Muscle of leg (tissue), 11 donors: ENCODE measurements around the gene PARM1. TPM values are rescaled to one million over a fixed set of nuclear protein-coding genes. Genes with fewer than 3 reads are reported as not detected.

Source experiments
- DNase-seq: peaks from one replicate; pipeline ENCODE4 v3.0.0; 2013
- H3K27ac ChIP-seq: one replicate; pipeline ENCODE4 v1.5.1; 2013; ENCODE audit warnings: mild to moderate bottlenecking, low read length, control low read depth
- H3K27me3 ChIP-seq: one replicate; pipeline ENCODE4 v1.6.1; 2013; ENCODE audit warnings: low read length; ENCODE audit not compliant: control insufficient read depth, insufficient read depth
- H3K36me3 ChIP-seq: one replicate; pipeline ENCODE4 v1.6.1; 2013; ENCODE audit warnings: low read length; ENCODE audit not compliant: control insufficient read depth, insufficient read depth
- H3K4me1 ChIP-seq: one replicate; pipeline ENCODE4 v1.6.1; 2013; ENCODE audit warnings: low read length; ENCODE audit not compliant: control insufficient read depth, insufficient read depth
- H3K4me3 ChIP-seq: one replicate; pipeline ENCODE4 v1.5.1; 2013; ENCODE audit warnings: low read length, control low read depth
- H3K9me3 ChIP-seq: replicated peaks from 2 replicates; pipeline ENCODE4 v1.6.1; 2013; ENCODE audit warnings: low read depth, low read length; ENCODE audit not compliant: control insufficient read depth
- WGBS: methylation state at CpG from one replicate; pipeline ENCODE4 v1.1.5; 2013; ENCODE audit warnings: missing lambda C conversion rate; ENCODE audit not compliant: insufficient coverage; 5-methylcytosine and 5-hydroxymethylcytosine counted together
- polyA plus RNA-seq, 8 donors: library from polyadenylated mRNA; unstranded; fragments of 120-200 nt; gene quantifications; one replicate each; pipeline versions ENCODE4 v1.2.1 to v1.2.3, GENCODE V29; 2013; ENCODE audit warnings: inconsistent platforms in 1 of 8, low replicate concordance in 1 of 8; ENCODE audit not compliant: insufficient read length in 8 of 8, insufficient read depth in 1 of 8
- total RNA-seq: library from RNA; stranded (reverse); fragments of 120-200 nt; gene quantifications from one replicate; pipeline ENCODE4 v1.2.4, GENCODE V29; 2013

PARM1 gene
- total and polyA plus RNA-seq, 9 donors = 58.0 to 100 (median 76.4) TPM

GRCh38 chr4:75037252-75037651 lies 104.3 kb downstream of the PARM1 start:
- H3K36me3 ChIP-seq = peaks cover 7% of the 10 kb centered on the region
- H3K27ac ChIP-seq = no peak overlapping the region
- H3K4me3 ChIP-seq = no peak overlapping the region
- H3K9me3 ChIP-seq = no peaks in the 10 kb centered on the region
- DNase-seq = peak; percentile 94
- no CpG with 5 or more reads among the region's 1 CpG for WGBS
- no peaks in the 10 kb centered on the region for H3K27me3 ChIP-seq
- H3K4me1 ChIP-seq = peaks cover 4% of the 10 kb centered on the region

- Histone ChIP-seq H3K9me3 (no peaks in the 10 kb centered on the region), H3K36me3 (peaks cover 7% of the 10 kb centered on the region), H3K27me3 (no peaks in the 10 kb centered on the region), H3K4me3 (no peak overlapping the region), H3K27ac (no peak overlapping the region), H3K4me1 (peaks cover 4% of the 10 kb centered on the region)
- DNase-seq = no peak
- WGBS = no CpG with 5 or more reads among the region's 4 CpGs
These were observed 105.5 kb downstream of the PARM1 start for GRCh38 chr4:75038376-75038775.

GRCh38 chr4:75040703-75041102 lies 107.8 kb downstream of the PARM1 start:
- no CpG with 5 or more reads among the region's 5 CpGs for WGBS
- no peak overlapping the region for H3K27ac ChIP-seq
- DNase-seq = no peak

GRCh38 chr4:75042601-75043208 lies 109.8 kb downstream of the PARM1 start:
- Histone ChIP-seq H3K9me3 (no peaks in the 10 kb centered on the region), H3K27ac (no peak overlapping the region), H3K4me1 (no peaks in the 10 kb centered on the region), H3K27me3 (no peaks in the 10 kb centered on the region), H3K36me3 (peaks cover 9% of the 10 kb centered on the region), H3K4me3 (no peak overlapping the region)
- DNase-seq = no peak
- 100% methylated on average over 1 of the region's 2 CpGs for WGBS

More at GRCh38 chr4:75040703-75041102, 107.8 kb downstream of the PARM1 start:
- H3K36me3 ChIP-seq = peaks cover 3% of the 10 kb centered on the region
- no peaks in the 10 kb centered on the region for H3K27me3 ChIP-seq
- no peak overlapping the region for H3K4me3 ChIP-seq
- H3K4me1 ChIP-seq = no peaks in the 10 kb centered on the region
- no peaks in the 10 kb centered on the region for H3K9me3 ChIP-seq

GRCh38 chr4:75046226-75046625 lies 113.3 kb downstream of the PARM1 start:
- Histone ChIP-seq H3K27me3 (no peaks in the 10 kb centered on the region), H3K9me3 (no peaks in the 10 kb centered on the region), H3K4me1 (no peaks in the 10 kb centered on the region), H3K4me3 (no peak overlapping the region), H3K27ac (no peak overlapping the region), H3K36me3 (peaks cover 9% of the 10 kb centered on the region)
- DNase-seq = no peak
- WGBS = no CpG with 5 or more reads among the region's 4 CpGs

- H3K27me3 ChIP-seq = no peaks in the 10 kb centered on the region
- no peaks in the 10 kb centered on the region for H3K9me3 ChIP-seq
- peaks cover 9% of the 10 kb centered on the region for H3K36me3 ChIP-seq
- H3K4me1 ChIP-seq = no peaks in the 10 kb centered on the region
- no peak overlapping the region for H3K4me3 ChIP-seq
- H3K27ac ChIP-seq = no peak overlapping the region
- no peak for DNase-seq
- WGBS = 67% methylated on average over 1 of the region's 2 CpGs
These were observed 113.7 kb downstream of the PARM1 start for GRCh38 chr4:75046641-75047040.

- 59% methylated on average over 5 of the region's 9 CpGs for WGBS
- DNase-seq = no peak
These were observed 115.4 kb downstream of the PARM1 start for GRCh38 chr4:75048208-75048879.

GRCh38 chr4:75051431-75051830 lies 118.5 kb downstream of the PARM1 start:
- H3K36me3 ChIP-seq = peaks cover 5% of the 10 kb centered on the region
- 100% methylated on average over 1 of the region's 1 CpG for WGBS
- no peaks in the 10 kb centered on the region for H3K9me3 ChIP-seq
- H3K27ac ChIP-seq = no peak overlapping the region
- no peaks in the 10 kb centered on the region for H3K27me3 ChIP-seq
- H3K4me3 ChIP-seq = no peak overlapping the region
- H3K4me1 ChIP-seq = no peaks in the 10 kb centered on the region
- no peak for DNase-seq

More at GRCh38 chr4:75048208-75048879, 115.4 kb downstream of the PARM1 start:
- no peaks in the 10 kb centered on the region for H3K27me3 ChIP-seq
- no peaks in the 10 kb centered on the region for H3K9me3 ChIP-seq
- no peak overlapping the region for H3K27ac ChIP-seq
- H3K36me3 ChIP-seq = peaks cover 9% of the 10 kb centered on the region
- no peak overlapping the region for H3K4me3 ChIP-seq
- no peaks in the 10 kb centered on the region for H3K4me1 ChIP-seq

GRCh38 chr4:75053352-75053751 lies 120.4 kb downstream of the PARM1 start:
- Histone ChIP-seq H3K27ac (no peak overlapping the region), H3K4me3 (no peak overlapping the region), H3K27me3 (no peaks in the 10 kb centered on the region), H3K36me3 (peaks cover 3% of the 10 kb centered on the region), H3K4me1 (no peaks in the 10 kb centered on the region), H3K9me3 (no peaks in the 10 kb centered on the region)
- WGBS = no CpG with 5 or more reads among the region's 1 CpG
- no peak for DNase-seq

GRCh38 chr4:75054078-75054477 lies 121.2 kb downstream of the PARM1 start:
- Histone ChIP-seq H3K4me1 (no peaks in the 10 kb centered on the region), H3K27me3 (no peaks in the 10 kb centered on the region), H3K4me3 (no peak overlapping the region), H3K9me3 (no peaks in the 10 kb centered on the region), H3K36me3 (no peaks in the 10 kb centered on the region), H3K27ac (no peak overlapping the region)
- DNase-seq = no peak
- 83% methylated on average over 1 of the region's 3 CpGs for WGBS
